WTC11 (cell line): Measurements from ENCODE around the gene LEFTY1. TPM values are rescaled to one million over a fixed set of nuclear protein-coding genes. Genes with fewer than 3 reads are reported as not detected.
A peak's percentile ranks its signal among the peaks of the same experiment; 100 is the strongest.

ENCODE experiments used
- ATAC-seq: fragments of 200-7000 bp; cut with Tn5 transposase; 2 replicates; pipeline ENCODE4 v1.10.0; 2021; ENCODE audit warnings: mild to moderate bottlenecking, moderate library complexity
- CTCF ChIA-PET: fragments of 300-600 bp; sonication (Branson Sonifier 250); formaldehyde crosslinking; loops from one replicate; lab custom pipeline; 2021; ENCODE audit warnings: antibody characterized with exemption; lab: Charles Lee
- POLR2A ChIA-PET: fragments of 350-600 bp; sonication (Branson Sonifier 250); formaldehyde crosslinking; loops from one replicate; lab custom pipeline; 2021; ENCODE audit warnings: antibody characterized with exemption; lab: Charles Lee
- DNase-seq: peaks from one replicate; pipeline ENCODE4 v3.0.0; 2021; ENCODE audit warnings: low spot score
- H3K27ac Mint-ChIP-seq: 2 replicates; pipeline ENCODE4 v1.8.0; 2021; ENCODE audit warnings: mixed read lengths
- H3K27me3 Mint-ChIP-seq: 2 replicates; pipeline ENCODE4 v1.8.0; 2021; ENCODE audit warnings: low read depth, mild to moderate bottlenecking, moderate library complexity, mixed read lengths
- H3K36me3 Mint-ChIP-seq: 2 replicates; pipeline ENCODE4 v1.8.0; 2021; ENCODE audit warnings: mixed read lengths
- H3K4me1 Mint-ChIP-seq: 2 replicates; pipeline ENCODE4 v1.8.0; 2022; ENCODE audit warnings: mixed read lengths
- H3K4me3 Mint-ChIP-seq: 2 replicates; pipeline ENCODE4 v1.8.0; 2021; ENCODE audit warnings: mild to moderate bottlenecking, moderate library complexity, mixed read lengths
- H3K9me3 Mint-ChIP-seq: 2 replicates; pipeline ENCODE4 v1.8.0; 2021; ENCODE audit warnings: mixed read lengths
- ATF1 ChIP-seq: sonication (generic); formaldehyde crosslinking; IDR thresholded peaks from 2 replicates; pipeline ENCODE4 v1.8.1; 2023; ENCODE audit warnings: mild to moderate bottlenecking, moderate library complexity, missing genetic modification reagents
- ESRRA ChIP-seq: sonication (generic); formaldehyde crosslinking; IDR thresholded peaks from 2 replicates; pipeline ENCODE4 v1.8.1; 2022; ENCODE audit warnings: mild to moderate bottlenecking, missing genetic modification reagents, borderline replicate concordance
- FOXK1 ChIP-seq: sonication (generic); formaldehyde crosslinking; IDR thresholded peaks from 2 replicates; pipeline ENCODE4 v1.8.0; 2022; ENCODE audit warnings: mild to moderate bottlenecking, moderate library complexity, missing genetic modification reagents
- HMGA2 ChIP-seq: fragments of 250-450 bp; sonication (Bioruptor Pico); IDR thresholded peaks from 2 replicates; pipeline ENCODE4 v1.4.0; 2021; ENCODE audit warnings: mild to moderate bottlenecking, moderate library complexity
- KAT7 ChIP-seq: sonication (generic); formaldehyde crosslinking; IDR thresholded peaks from 2 replicates; pipeline ENCODE4 v1.8.1; 2023; ENCODE audit warnings: missing genetic modification reagents, mild to moderate bottlenecking, borderline replicate concordance
- MYBL2 ChIP-seq: sonication (generic); formaldehyde crosslinking; IDR thresholded peaks from 2 replicates; pipeline ENCODE4 v1.8.1; 2023; ENCODE audit warnings: mild to moderate bottlenecking, moderate library complexity, missing genetic modification reagents
- NR3C1 ChIP-seq: sonication (generic); formaldehyde crosslinking; conservative IDR thresholded peaks from 2 replicates; pipeline ENCODE4 v1.8.1; 2023; ENCODE audit warnings: low read depth, mild to moderate bottlenecking, missing genetic modification reagents
- OVOL2 ChIP-seq: fragments of 250-450 bp; sonication (Bioruptor Pico); IDR thresholded peaks from 2 replicates; pipeline ENCODE4 v1.9.0; 2021; ENCODE audit warnings: mild to moderate bottlenecking, borderline replicate concordance
- SMAD3 ChIP-seq: sonication (generic); formaldehyde crosslinking; IDR thresholded peaks from 2 replicates; pipeline ENCODE4 v1.8.0; 2022; ENCODE audit warnings: missing genetic modification reagents, mild to moderate bottlenecking, borderline replicate concordance
- ZBTB21 ChIP-seq: sonication (generic); formaldehyde crosslinking; IDR thresholded peaks from 2 replicates; pipeline ENCODE4 v1.8.1; 2023; ENCODE audit warnings: mild to moderate bottlenecking, missing genetic modification reagents, borderline replicate concordance
- ZNF232 ChIP-seq: sonication (generic); formaldehyde crosslinking; IDR thresholded peaks from 2 replicates; pipeline ENCODE4 v1.8.0; 2022; ENCODE audit warnings: mild to moderate bottlenecking, missing genetic modification reagents
- total RNA-seq: library from RNA; stranded (reverse); gene quantifications from 3 replicates; pipeline ENCODE4 v1.2.3, GENCODE V29; 2021
- TF ChIP-seq, protein P1 (sequence below): sonication (generic); formaldehyde crosslinking; IDR thresholded peaks from 2 replicates; pipeline ENCODE4 v1.8.1; 2023; ENCODE audit warnings: mild to moderate bottlenecking, missing genetic modification reagents, borderline replicate concordance
- TF ChIP-seq, protein P2 (sequence below): sonication (generic); formaldehyde crosslinking; IDR thresholded peaks from 2 replicates; pipeline ENCODE4 v1.8.1; 2023; ENCODE audit warnings: mild to moderate bottlenecking, moderate library complexity, missing genetic modification reagents
- TF ChIP-seq, protein P3 (sequence below): sonication (generic); formaldehyde crosslinking; IDR thresholded peaks from 2 replicates; pipeline ENCODE4 v1.8.1; 2022; ENCODE audit warnings: missing genetic modification reagents, borderline replicate concordance
- TF ChIP-seq, protein P4 (sequence below): fragments of 250-450 bp; sonication (Bioruptor Pico); IDR thresholded peaks from 2 replicates; pipeline ENCODE4 v1.9.0; 2021; ENCODE audit warnings: mild to moderate bottlenecking, borderline replicate concordance
- TF ChIP-seq, protein P5 (sequence below): sonication (generic); formaldehyde crosslinking; IDR thresholded peaks from 2 replicates; pipeline ENCODE4 v1.8.1; 2022; ENCODE audit warnings: low read depth, mild to moderate bottlenecking, moderate library complexity, missing genetic modification reagents, borderline replicate concordance
- TF ChIP-seq, protein P6 (sequence below): sonication (generic); formaldehyde crosslinking; IDR thresholded peaks from 2 replicates; pipeline ENCODE4 v1.8.1; 2023; ENCODE audit warnings: mild to moderate bottlenecking, missing genetic modification reagents, moderate library complexity

Gene LEFTY1
- total RNA-seq, 1 experiment from 2014 or later: 52.9 TPM

DNA sequence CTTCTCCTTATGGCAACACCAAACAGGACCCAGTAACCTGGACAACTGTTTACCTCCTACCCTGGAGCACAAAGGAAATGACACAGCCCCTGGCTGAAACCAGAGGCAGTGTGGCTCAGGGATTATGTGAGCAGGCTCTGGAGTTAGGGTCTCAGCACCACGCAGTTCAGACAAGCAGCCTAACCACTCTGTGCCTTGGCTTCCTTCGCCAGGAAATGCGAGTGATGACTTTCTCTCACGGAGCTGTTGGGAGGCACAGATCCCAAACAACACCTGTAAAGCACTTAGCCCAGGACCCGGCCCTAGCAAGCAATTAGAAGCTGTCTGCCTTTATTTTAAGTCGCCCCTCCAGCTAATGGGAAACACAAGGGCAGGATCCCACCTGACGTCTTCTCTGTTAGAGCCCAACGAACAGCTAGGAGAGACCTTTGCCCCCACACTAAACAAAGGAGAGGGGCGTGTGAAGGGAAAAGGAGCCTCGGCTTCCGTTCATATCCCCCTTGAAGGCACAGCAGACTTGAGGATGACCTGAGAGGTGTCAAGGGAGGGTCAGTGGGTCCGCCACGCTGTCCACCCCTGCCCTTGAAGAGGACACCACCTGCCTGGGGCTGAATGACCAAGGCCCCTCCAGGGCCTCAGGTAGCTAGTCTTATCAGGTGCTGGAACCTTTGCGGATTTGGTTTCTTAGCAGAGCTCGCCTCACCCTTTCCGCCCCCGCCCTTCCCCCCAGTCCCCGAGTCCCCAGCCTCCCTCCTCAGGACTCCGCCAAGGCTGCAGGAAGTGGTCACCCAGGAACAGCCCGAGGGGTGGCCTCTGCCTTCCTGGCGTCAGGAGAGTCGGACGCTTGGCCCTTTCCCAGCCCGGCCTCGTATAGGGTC is 7.6 kb downstream of the LEFTY1 start:
- CTCF ChIA-PET: interaction anchor here (0.6 to 7.6 kb wide), 20 partner anchors 10 to 407 kb away, joined by 3 to 94 read pairs (median 4); partner anchors contain the start of genes PYCR2 and SRP9
- Mint-ChIP-seq H3K36me3 (peaks cover 16% of the 10 kb centered on the region), H3K9me3 (no peaks in the 10 kb centered on the region), H3K27ac (peak overlapping the region; percentile 85), H3K4me1 (peaks cover 51% of the 10 kb centered on the region), H3K4me3 (peak overlapping the region; percentile 77), H3K27me3 (no peaks in the 10 kb centered on the region)
- POLR2A ChIA-PET: interaction anchor here (0.9 to 1.9 kb wide), 9 partner anchors 8 to 181 kb away, joined by 3 to 10 read pairs (median 5); partner anchors contain the start of genes H3-3A, LEFTY1, PYCR2 and SRP9
- ATAC-seq (peak; percentile 3), DNase-seq (peak; percentile 34)
- TF ChIP-seq, protein P1, sequence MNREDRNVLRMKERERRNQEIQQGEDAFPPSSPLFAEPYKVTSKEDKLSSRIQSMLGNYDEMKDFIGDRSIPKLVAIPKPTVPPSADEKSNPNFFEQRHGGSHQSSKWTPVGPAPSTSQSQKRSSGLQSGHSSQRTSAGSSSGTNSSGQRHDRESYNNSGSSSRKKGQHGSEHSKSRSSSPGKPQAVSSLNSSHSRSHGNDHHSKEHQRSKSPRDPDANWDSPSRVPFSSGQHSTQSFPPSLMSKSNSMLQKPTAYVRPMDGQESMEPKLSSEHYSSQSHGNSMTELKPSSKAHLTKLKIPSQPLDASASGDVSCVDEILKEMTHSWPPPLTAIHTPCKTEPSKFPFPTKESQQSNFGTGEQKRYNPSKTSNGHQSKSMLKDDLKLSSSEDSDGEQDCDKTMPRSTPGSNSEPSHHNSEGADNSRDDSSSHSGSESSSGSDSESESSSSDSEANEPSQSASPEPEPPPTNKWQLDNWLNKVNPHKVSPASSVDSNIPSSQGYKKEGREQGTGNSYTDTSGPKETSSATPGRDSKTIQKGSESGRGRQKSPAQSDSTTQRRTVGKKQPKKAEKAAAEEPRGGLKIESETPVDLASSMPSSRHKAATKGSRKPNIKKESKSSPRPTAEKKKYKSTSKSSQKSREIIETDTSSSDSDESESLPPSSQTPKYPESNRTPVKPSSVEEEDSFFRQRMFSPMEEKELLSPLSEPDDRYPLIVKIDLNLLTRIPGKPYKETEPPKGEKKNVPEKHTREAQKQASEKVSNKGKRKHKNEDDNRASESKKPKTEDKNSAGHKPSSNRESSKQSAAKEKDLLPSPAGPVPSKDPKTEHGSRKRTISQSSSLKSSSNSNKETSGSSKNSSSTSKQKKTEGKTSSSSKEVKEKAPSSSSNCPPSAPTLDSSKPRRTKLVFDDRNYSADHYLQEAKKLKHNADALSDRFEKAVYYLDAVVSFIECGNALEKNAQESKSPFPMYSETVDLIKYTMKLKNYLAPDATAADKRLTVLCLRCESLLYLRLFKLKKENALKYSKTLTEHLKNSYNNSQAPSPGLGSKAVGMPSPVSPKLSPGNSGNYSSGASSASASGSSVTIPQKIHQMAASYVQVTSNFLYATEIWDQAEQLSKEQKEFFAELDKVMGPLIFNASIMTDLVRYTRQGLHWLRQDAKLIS: no peak
- TF ChIP-seq ATF1 (CRISPR knock-in tag) (no peak), SMAD3 (CRISPR knock-in tag) (0 out of 2 replicates have a peak, but pooled peaks have one; percentile 50)

DNA sequence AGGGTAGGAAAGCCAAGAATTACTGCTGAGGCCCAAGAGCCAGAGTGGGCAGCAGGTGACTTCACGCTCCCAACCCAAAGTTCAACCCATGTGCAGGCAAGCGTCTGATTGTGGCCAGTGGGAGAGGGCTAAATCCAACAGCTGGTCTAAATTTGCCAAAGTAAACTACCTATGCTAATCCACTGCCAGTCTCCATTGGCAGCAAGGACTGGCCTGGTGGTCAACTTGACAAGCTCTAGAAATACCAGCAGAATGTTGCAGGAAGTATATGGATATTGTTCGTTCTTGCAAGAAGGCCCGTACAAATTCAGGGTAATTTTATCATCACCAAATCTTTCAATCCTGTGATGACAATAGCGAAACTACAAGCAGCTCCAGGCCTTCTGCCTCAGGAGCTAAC is 8.3 kb downstream of the LEFTY1 start:
- peak overlapping the region; percentile 77 for H3K4me3 Mint-ChIP-seq
- H3K4me1 Mint-ChIP-seq: peaks cover 53% of the 10 kb centered on the region
- H3K36me3 Mint-ChIP-seq: peaks cover 17% of the 10 kb centered on the region
- POLR2A ChIA-PET: interaction anchor here (1.0 to 1.9 kb wide), 4 partner anchors 8 to 103 kb away, joined by 3 to 9 read pairs (median 3); partner anchors contain the start of genes LEFTY1 and SRP9
- no peaks in the 10 kb centered on the region for H3K9me3 Mint-ChIP-seq
- no peak for DNase-seq
- no peak for ATAC-seq
- H3K27ac Mint-ChIP-seq: peak overlapping the region; percentile 85
- H3K27me3 Mint-ChIP-seq: no peaks in the 10 kb centered on the region
- CTCF ChIA-PET: interaction anchor here (0.6 to 7.6 kb wide), 17 partner anchors 9 to 406 kb away, joined by 3 to 94 read pairs (median 4); partner anchors contain the start of gene SRP9
- TF ChIP-seq, protein P2, sequence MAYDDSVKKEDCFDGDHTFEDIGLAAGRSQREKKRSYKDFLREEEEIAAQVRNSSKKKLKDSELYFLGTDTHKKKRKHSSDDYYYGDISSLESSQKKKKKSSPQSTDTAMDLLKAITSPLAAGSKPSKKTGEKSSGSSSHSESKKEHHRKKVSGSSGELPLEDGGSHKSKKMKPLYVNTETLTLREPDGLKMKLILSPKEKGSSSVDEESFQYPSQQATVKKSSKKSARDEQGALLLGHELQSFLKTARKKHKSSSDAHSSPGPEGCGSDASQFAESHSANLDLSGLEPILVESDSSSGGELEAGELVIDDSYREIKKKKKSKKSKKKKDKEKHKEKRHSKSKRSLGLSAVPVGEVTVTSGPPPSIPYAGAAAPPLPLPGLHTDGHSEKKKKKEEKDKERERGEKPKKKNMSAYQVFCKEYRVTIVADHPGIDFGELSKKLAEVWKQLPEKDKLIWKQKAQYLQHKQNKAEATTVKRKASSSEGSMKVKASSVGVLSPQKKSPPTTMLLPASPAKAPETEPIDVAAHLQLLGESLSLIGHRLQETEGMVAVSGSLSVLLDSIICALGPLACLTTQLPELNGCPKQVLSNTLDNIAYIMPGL (CRISPR knock-in tag): no peak
- TF ChIP-seq MYBL2 (CRISPR knock-in tag) (no peak), ZNF232 (no peak), ZBTB21 (no peak), KAT7 (CRISPR knock-in tag) (no peak), ESRRA (CRISPR knock-in tag) (no peak), OVOL2 (CRISPR knock-in tag) (no peak), FOXK1 (CRISPR knock-in tag) (no peak), NR3C1 (no peak), HMGA2 (CRISPR knock-in tag) (no peak)
- TF ChIP-seq, protein P3, sequence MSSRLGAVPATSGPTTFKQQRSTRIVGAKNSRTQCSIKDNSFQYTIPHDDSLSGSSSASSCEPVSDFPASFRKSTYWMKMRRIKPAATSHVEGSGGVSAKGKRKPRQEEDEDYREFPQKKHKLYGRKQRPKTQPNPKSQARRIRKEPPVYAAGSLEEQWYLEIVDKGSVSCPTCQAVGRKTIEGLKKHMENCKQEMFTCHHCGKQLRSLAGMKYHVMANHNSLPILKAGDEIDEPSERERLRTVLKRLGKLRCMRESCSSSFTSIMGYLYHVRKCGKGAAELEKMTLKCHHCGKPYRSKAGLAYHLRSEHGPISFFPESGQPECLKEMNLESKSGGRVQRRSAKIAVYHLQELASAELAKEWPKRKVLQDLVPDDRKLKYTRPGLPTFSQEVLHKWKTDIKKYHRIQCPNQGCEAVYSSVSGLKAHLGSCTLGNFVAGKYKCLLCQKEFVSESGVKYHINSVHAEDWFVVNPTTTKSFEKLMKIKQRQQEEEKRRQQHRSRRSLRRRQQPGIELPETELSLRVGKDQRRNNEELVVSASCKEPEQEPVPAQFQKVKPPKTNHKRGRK (CRISPR knock-in tag): no peak
- TF ChIP-seq, protein P4, sequence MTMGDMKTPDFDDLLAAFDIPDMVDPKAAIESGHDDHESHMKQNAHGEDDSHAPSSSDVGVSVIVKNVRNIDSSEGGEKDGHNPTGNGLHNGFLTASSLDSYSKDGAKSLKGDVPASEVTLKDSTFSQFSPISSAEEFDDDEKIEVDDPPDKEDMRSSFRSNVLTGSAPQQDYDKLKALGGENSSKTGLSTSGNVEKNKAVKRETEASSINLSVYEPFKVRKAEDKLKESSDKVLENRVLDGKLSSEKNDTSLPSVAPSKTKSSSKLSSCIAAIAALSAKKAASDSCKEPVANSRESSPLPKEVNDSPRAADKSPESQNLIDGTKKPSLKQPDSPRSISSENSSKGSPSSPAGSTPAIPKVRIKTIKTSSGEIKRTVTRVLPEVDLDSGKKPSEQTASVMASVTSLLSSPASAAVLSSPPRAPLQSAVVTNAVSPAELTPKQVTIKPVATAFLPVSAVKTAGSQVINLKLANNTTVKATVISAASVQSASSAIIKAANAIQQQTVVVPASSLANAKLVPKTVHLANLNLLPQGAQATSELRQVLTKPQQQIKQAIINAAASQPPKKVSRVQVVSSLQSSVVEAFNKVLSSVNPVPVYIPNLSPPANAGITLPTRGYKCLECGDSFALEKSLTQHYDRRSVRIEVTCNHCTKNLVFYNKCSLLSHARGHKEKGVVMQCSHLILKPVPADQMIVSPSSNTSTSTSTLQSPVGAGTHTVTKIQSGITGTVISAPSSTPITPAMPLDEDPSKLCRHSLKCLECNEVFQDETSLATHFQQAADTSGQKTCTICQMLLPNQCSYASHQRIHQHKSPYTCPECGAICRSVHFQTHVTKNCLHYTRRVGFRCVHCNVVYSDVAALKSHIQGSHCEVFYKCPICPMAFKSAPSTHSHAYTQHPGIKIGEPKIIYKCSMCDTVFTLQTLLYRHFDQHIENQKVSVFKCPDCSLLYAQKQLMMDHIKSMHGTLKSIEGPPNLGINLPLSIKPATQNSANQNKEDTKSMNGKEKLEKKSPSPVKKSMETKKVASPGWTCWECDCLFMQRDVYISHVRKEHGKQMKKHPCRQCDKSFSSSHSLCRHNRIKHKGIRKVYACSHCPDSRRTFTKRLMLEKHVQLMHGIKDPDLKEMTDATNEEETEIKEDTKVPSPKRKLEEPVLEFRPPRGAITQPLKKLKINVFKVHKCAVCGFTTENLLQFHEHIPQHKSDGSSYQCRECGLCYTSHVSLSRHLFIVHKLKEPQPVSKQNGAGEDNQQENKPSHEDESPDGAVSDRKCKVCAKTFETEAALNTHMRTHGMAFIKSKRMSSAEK (CRISPR knock-in tag): no peak
- TF ChIP-seq, protein P5, sequence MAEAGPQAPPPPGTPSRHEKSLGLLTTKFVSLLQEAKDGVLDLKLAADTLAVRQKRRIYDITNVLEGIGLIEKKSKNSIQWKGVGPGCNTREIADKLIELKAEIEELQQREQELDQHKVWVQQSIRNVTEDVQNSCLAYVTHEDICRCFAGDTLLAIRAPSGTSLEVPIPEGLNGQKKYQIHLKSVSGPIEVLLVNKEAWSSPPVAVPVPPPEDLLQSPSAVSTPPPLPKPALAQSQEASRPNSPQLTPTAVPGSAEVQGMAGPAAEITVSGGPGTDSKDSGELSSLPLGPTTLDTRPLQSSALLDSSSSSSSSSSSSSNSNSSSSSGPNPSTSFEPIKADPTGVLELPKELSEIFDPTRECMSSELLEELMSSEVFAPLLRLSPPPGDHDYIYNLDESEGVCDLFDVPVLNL (CRISPR knock-in tag): no peak
- TF ChIP-seq, protein P6, sequence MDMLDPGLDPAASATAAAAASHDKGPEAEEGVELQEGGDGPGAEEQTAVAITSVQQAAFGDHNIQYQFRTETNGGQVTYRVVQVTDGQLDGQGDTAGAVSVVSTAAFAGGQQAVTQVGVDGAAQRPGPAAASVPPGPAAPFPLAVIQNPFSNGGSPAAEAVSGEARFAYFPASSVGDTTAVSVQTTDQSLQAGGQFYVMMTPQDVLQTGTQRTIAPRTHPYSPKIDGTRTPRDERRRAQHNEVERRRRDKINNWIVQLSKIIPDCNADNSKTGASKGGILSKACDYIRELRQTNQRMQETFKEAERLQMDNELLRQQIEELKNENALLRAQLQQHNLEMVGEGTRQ (CRISPR knock-in tag): no peak
